GM18907 (cell line): ENCODE measurements around the gene CACNA1I.
"Not testable (repeated sequence)": the region's sequence is repeated elsewhere in the genome, so short reads cannot be mapped to it uniquely, and the experiment has no call there.

ENCODE experiments used
- ATAC-seq: cut with Tn5 transposase; IDR thresholded peaks from one replicate; pipeline ENCODE4 v1.9.1; 2021; ENCODE audit warnings: mild to moderate bottlenecking, moderate library complexity; ENCODE audit not compliant: unreplicated experiment

Gene CACNA1I

DNA sequence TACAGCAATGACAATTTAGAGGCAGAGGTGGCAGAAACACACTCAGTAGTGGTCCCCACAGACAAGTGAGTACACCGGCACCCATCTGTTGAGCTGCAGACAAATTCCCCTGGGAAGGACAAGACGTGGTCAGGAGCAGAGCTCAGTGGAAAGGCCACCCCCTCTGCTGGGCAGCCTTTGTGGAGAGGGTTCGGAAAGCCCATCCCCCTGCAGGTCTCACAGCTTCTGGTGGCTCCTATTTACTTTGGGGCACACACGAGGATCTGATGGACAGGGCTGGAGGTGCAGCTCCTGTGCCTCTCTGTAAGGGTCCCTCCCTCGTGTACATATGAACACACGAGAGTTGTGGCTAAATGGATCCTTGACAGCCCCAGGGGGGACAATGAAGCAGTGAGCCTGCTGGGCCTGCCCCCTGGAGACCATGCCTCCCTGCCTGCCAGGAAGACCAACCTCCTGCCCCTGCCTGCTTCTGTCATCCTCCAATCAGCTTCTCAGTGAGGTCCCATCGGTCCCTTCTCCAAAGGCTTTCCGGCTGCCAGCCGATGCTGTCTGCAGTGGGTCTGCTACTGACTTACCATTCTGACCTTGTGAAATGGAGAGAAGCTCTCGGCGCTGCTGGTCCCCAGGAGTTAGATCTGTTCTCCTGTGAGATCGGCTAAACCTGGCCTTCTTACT is 161.5 kb downstream of the CACNA1I start:
- ATAC-seq = no peak

DNA sequence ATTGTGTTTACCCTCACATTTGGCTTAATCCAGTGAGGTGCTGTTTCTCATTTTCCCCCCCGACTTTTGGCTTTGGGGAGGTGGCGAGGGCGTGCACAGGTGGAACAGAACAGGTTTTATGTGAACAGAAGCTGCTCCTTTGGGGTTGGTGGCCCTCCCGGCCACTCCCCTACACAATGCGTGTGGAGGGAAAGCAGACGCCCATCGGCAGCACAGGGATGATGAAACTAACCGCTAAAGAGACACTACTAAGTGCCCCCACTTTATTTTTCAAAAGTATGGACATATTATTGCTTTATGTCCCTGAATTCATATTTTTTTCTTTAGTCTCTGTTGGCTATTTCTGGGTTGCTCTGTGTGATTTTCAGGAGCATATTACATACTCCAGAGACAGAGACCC is 162.1 kb downstream of the CACNA1I start:
- no peak for ATAC-seq

DNA sequence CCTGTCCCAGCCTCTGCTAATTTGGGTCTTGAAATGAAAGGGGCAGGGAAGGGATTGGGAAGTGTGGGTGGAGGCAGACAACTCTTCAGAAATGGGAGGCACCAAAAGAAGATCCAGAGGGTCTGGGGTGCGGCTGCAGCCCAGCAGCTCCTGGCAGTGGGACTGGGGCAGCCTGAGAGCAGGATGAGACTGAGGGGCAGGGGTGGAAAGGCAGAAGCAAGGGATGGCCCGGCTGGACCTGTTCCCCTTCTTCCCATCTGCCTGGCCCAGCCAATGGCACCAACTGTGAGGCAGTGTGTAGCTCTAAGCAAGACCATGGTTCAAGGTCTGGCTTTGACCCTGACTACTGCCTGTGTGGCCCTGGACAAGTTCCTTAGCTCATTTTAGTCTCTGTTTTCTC is 162.6 kb downstream of the CACNA1I start:
- no peak for ATAC-seq

DNA sequence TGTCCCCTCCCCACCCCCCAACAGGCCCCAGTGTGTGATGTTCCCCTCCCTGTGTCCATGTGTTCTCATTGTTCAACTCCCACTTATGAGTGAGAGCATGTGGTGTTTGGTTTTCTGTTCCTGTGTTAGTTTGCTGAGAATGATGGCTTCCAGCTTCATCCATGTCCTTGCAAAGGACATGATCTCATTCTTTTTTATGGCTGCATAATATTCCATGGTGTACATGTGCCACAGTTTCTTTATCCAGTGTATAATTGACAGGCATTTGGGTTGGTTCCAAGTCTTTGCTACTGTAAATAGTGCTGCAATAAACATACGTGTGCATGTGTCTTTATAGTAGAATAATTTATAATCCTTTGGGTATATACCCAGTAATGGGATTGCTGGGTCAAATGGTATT is 163.5 kb downstream of the CACNA1I start:
- ATAC-seq = not testable (repeated sequence)

DNA sequence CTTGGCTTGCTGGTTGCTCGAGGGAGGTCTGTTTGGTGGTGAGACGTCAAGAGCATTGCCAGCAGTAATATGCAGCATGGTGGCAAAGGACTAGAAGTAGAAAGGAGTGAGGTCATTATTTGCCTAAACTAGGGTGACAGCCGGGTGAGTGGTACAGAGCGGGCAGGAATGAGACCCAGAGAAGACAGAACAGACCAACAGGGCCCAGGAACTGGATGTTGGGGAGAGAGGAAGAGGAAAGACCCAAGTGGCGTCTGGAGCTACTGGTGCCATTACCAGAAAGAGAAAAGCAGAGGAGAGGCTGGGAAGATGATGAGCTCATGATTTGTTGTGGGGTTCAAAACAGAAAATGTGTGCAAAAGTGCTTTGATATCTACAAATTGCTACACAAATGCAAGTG is 164.3 kb downstream of the CACNA1I start:
- no peak for ATAC-seq

DNA sequence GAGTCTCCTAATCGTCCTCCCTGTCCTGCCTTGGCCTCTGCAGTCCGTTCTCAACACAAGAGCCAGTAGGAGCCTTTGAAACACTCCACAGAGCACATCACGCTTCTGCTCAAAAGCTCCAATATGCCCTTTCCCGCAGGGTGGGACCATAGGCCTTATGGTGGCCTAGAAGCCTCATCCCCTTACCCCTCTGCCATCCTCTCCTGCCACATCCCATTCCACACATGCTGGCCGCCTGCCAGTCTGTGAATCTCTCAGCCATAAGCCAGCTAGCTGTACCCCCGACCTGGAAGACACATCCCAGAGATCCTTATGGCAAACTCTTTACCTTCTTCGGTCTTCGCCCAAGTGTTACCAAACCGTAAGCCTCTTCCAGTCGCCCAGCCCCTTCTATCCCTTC is 165.2 kb downstream of the CACNA1I start:
- no peak for ATAC-seq

DNA sequence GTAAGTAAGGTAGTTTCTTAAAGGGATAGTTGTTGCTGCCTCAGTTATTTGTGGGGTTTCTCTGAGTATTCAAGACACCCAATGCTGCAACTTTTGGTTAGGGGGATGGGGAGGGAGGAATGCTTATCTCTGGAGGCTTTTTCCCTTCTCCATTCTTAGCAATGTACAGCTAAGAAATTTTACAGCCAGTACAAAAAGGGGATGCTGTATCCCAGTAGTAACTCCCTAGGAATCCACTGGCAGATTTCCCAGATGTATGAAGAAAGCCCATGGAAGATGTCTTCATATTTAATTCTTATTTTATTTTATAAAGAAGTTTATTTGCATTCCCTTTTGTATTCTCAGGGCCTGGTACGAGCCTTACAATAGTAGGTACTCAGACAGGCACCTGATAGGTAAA is 168.2 kb downstream of the CACNA1I start:
- no peak for ATAC-seq
